CD4-positive, alpha-beta T cell (primary cell): Measurements from ENCODE around the gene UMPS. TPM values are rescaled to one million over a fixed set of nuclear protein-coding genes. Genes with fewer than 3 reads are reported as not detected.

Experiments
- ATAC-seq: fragments of 200-7000 bp; cut with Tn5 transposase; one replicate; pipeline ENCODE4 v1.10.0; 2022; ENCODE audit warnings: mild to moderate bottlenecking; ENCODE audit not compliant: poor library complexity
- CTCF ChIA-PET: fragments of 350-600 bp; sonication (Branson Sonifier 250); formaldehyde crosslinking; loops from one replicate; lab custom pipeline; 2021; ENCODE audit warnings: antibody characterized with exemption, inconsistent platforms; lab: Charles Lee
- POLR2A ChIA-PET: fragments of 350-600 bp; sonication (Branson Sonifier 250); formaldehyde crosslinking; loops from one replicate; lab custom pipeline; 2021; ENCODE audit warnings: antibody characterized with exemption, inconsistent platforms; lab: Charles Lee
- DNase-seq, 14 experiments: peaks; one replicate each; pipeline ENCODE4 v3.0.0-alpha.2; 2013 to 2020; ENCODE audit warnings: mixed read lengths in 2 of 14
- H3K27ac ChIP-seq, 2 donors: one replicate each; pipeline versions ENCODE4 v1.5.1 to v1.7.0; 2013; ENCODE audit warnings: low read length in 2 of 2, low read depth in 1 of 2, mild to moderate bottlenecking in 1 of 2
- H3K27me3 ChIP-seq, 2 experiments: 1 replicate in 1 of 2; 2 replicates in 1 of 2; pipeline versions ENCODE4 v1.6.1 to v1.7.0; 2013; ENCODE audit warnings: low read length in 2 of 2, control low read depth in 1 of 2, mild to moderate bottlenecking in 1 of 2, moderate library complexity in 1 of 2; ENCODE audit not compliant: insufficient read depth in 2 of 2, control insufficient read depth in 1 of 2
- H3K36me3 ChIP-seq: one replicate; pipeline ENCODE4 v1.6.1; 2013; ENCODE audit warnings: low read length, control low read depth; ENCODE audit not compliant: insufficient read depth
- H3K4me1 ChIP-seq: one replicate; pipeline ENCODE4 v1.6.1; 2013; ENCODE audit warnings: low read length, control low read depth; ENCODE audit not compliant: insufficient read depth
- H3K4me3 ChIP-seq: one replicate; pipeline ENCODE4 v1.5.1; 2013; ENCODE audit warnings: mild to moderate bottlenecking, low read length, moderate library complexity
- H3K9me3 ChIP-seq, 2 experiments: 1 replicate in 1 of 2; 2 replicates in 1 of 2; pipeline versions ENCODE4 v1.6.1 to v1.7.0; 2013; ENCODE audit warnings: low read length in 2 of 2, mild to moderate bottlenecking in 2 of 2, control low read depth in 1 of 2, moderate library complexity in 1 of 2; ENCODE audit not compliant: control insufficient read depth in 1 of 2, insufficient read depth in 1 of 2
- H3K27ac Mint-ChIP-seq: one replicate; pipeline ENCODE4 v1.8.0; 2020; ENCODE audit warnings: mixed read lengths
- H3K27me3 Mint-ChIP-seq: one replicate; pipeline ENCODE4 v1.8.0; 2021; ENCODE audit warnings: mixed read lengths
- H3K36me3 Mint-ChIP-seq: one replicate; pipeline ENCODE4 v1.8.0; 2021; ENCODE audit warnings: low read depth, mixed read lengths
- H3K4me1 Mint-ChIP-seq: one replicate; pipeline ENCODE4 v1.8.0; 2021; ENCODE audit warnings: low read depth, mixed read lengths
- H3K4me3 Mint-ChIP-seq: one replicate; pipeline ENCODE4 v1.8.0; 2020; ENCODE audit warnings: mild to moderate bottlenecking, mixed read lengths
- H3K9me3 Mint-ChIP-seq: one replicate; pipeline ENCODE4 v1.8.0; 2020; ENCODE audit warnings: mixed read lengths
- CTCF ChIP-seq: fragments of 200-600 bp; IDR thresholded peaks from one replicate; pipeline ENCODE4 v1.8.0; 2022; ENCODE audit warnings: antibody characterized with exemption, mild to moderate bottlenecking
- intact Hi-C, 2 experiments: fragments of 100-400 bp; cut with DNase I in 1 of 2; cut with micrococcal nuclease in 1 of 2; formaldehyde crosslinking; loops; one replicate each; pipeline versions ENCODE4 v1.15.1 to v1.9.0; 2023 to 2025; cut with DNase I, micrococcal nuclease
- total RNA-seq, 174 experiments: library from RNA in 2 of 174; stranded (reverse) in 2 of 174; gene quantifications; one replicate each; pipeline ENCODE4 v1.2.3 and lab custom pipeline; 2021 to 2026

Gene UMPS
- total RNA-seq, 2 experiments from 2014 or later = 19.5 to 19.7 TPM

GRCh38 chr3:124791142-124791541 lies 60.9 kb downstream of the UMPS start:
- no peak overlapping the region for H3K27ac ChIP-seq
- Mint-ChIP-seq H3K27me3 (no peaks in the 10 kb centered on the region), H3K27ac (no peak overlapping the region), H3K9me3 (no peaks in the 10 kb centered on the region), H3K4me1 (no peaks in the 10 kb centered on the region), H3K36me3 (no peaks in the 10 kb centered on the region), H3K4me3 (no peak overlapping the region)
- DNase-seq (no peak), ATAC-seq (no peak)
- no peaks in the 10 kb centered on the region for H3K9me3 ChIP-seq
- H3K4me3 ChIP-seq = no peak overlapping the region
- H3K27me3 ChIP-seq = no peaks in the 10 kb centered on the region
- CTCF ChIA-PET = no interaction called here
- POLR2A ChIA-PET = no interaction called here
- H3K4me1 ChIP-seq = no peaks in the 10 kb centered on the region
- no peaks in the 10 kb centered on the region for H3K36me3 ChIP-seq
- TF ChIP-seq CTCF = no peak
- intact Hi-C loops = no loop called here

GRCh38 chr3:124791639-124792151 lies 61.4 kb downstream of the UMPS start:
- TF ChIP-seq CTCF = no peak
- H3K9me3 ChIP-seq = no peaks in the 10 kb centered on the region
- Mint-ChIP-seq H3K27ac (no peak overlapping the region), H3K27me3 (no peaks in the 10 kb centered on the region), H3K36me3 (no peaks in the 10 kb centered on the region), H3K4me3 (no peak overlapping the region), H3K9me3 (no peaks in the 10 kb centered on the region), H3K4me1 (no peaks in the 10 kb centered on the region)
- no peak overlapping the region for H3K27ac ChIP-seq
- H3K36me3 ChIP-seq = no peaks in the 10 kb centered on the region
- H3K27me3 ChIP-seq = no peaks in the 10 kb centered on the region
- ChIA-PET POLR2A (no interaction called here), CTCF (no interaction called here)
- no peak overlapping the region for H3K4me3 ChIP-seq
- no peaks in the 10 kb centered on the region for H3K4me1 ChIP-seq
- ATAC-seq = no peak
- intact Hi-C loops = no loop called here
- DNase-seq = no peak

GRCh38 chr3:124792341-124793040 lies 62.2 kb downstream of the UMPS start:
- H3K27me3 ChIP-seq = no peaks in the 10 kb centered on the region
- Mint-ChIP-seq H3K9me3 (no peaks in the 10 kb centered on the region), H3K27ac (no peak overlapping the region), H3K36me3 (no peaks in the 10 kb centered on the region), H3K27me3 (no peaks in the 10 kb centered on the region), H3K4me3 (no peak overlapping the region), H3K4me1 (no peaks in the 10 kb centered on the region)
- intact Hi-C loops = no loop called here
- ATAC-seq = no peak
- no peak overlapping the region for H3K27ac ChIP-seq
- no peaks in the 10 kb centered on the region for H3K36me3 ChIP-seq
- ChIA-PET CTCF (no interaction called here), POLR2A (no interaction called here)
- H3K4me1 ChIP-seq = no peaks in the 10 kb centered on the region
- no peaks in the 10 kb centered on the region for H3K9me3 ChIP-seq
- DNase-seq = no peak
- no peak overlapping the region for H3K4me3 ChIP-seq
- TF ChIP-seq CTCF = no peak
